GM21723 (cell line): Measurements from ENCODE around the gene KCNJ5.

Experiments
- ATAC-seq: cut with Tn5 transposase; IDR thresholded peaks from one replicate; pipeline ENCODE4 v1.9.1; 2021; ENCODE audit warnings: mild to moderate bottlenecking, moderate library complexity; ENCODE audit not compliant: unreplicated experiment

The KCNJ5 gene

GRCh38 chr11:128868841-128869671, 22.1 kb upstream of the KCNJ5 start:
- no peak for ATAC-seq

- ATAC-seq: no peak
Observed at GRCh38 chr11:128871168-128871610, 20.0 kb upstream of the KCNJ5 start.

DNA sequence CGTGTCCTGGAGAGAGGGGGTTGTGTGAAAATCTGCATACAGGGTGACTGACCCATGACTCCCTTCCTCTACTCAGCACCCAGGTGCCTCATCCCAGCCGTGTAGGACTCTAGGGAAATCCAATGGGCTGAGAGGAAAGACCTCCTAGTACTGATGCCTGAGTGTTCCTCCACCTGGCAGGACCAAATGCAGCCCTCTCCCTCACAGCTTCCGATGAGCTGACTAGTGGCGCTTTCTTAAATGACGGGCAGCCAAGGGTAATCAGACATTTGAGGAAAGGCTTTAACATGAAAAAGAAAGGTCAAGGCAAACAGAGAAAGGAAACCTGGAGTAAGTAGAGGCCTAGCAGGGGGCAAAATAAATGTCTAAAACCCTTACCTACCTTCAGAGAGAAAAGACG, 19.1 kb upstream of the KCNJ5 start:
- ATAC-seq: no peak

DNA sequence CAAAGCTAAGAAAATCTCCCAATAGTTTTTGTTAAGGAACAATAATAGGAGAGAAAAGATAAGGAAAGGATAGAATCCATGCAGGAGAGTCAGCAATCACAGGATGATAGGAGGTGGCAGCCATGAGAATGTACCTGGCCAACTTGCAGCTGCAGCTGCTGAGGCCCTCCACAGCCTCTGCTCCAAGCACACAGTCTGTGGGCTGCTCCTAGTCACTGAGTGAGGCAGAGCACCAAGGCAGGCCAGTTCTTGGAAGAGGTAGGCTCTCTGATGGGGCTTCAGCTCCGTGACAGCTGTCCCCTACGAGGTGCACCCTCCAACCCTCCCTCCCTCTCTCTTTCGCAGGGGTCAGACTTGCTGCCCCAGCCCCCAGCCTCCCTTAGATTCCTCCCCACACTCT, 18.6 kb upstream of the KCNJ5 start:
- no peak for ATAC-seq

- no peak for ATAC-seq
Observed at GRCh38 chr11:128874427-128874826, 16.7 kb upstream of the KCNJ5 start.

DNA sequence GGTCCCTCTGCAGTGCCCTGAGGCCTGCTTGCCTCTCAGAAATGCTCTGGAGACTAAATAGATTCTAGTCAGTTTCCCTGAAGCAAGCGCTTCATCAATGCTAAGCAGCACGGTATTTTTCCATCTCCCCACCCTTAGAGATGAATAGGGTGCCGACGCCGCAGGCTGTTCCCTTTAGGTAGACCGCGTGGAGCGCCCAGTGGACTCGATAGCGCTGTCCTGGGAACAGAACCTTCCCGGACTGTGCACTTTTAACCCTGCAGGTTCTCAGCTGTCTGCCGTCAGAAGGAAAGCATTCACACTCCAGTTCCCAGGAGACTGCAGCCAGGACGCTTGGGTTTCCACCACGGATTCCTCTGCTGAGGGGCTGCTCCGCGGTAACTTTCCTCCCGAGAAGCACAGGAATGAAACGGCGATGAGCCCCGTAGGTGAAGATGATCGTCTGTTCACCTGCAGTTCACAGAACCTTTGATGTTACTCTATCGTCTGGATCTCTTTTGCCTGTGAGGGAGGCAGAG, 15.0 kb upstream of the KCNJ5 start:
- ATAC-seq: no peak

GRCh38 chr11:128877726-128878125, 13.4 kb upstream of the KCNJ5 start:
- no peak for ATAC-seq

GRCh38 chr11:128878455-128878854, 12.7 kb upstream of the KCNJ5 start:
- ATAC-seq: no peak

GRCh38 chr11:128879817-128880216, 11.3 kb upstream of the KCNJ5 start:
- ATAC-seq: no peak

GRCh38 chr11:128881221-128881620, 9.9 kb upstream of the KCNJ5 start:
- no peak for ATAC-seq

DNA sequence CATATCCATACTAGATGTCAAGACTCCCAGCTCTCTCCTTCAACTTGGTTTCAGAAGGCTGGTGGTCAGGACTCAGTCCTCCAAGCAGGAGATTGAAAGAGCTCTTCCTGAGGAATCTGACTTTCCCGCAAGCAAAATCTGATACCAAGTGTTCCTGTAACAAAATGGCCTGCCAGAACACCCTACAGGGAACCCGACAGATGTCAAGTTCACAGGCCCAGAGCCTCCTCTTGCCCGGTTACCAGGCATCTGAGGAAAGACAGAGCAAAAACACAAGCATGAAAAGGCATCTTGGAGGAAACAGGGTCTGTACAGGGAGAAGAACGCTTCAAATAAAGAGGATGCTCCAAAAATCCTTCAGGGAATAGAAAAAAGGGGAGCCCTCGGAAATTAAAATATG, 8.7 kb upstream of the KCNJ5 start:
- ATAC-seq: no peak

DNA sequence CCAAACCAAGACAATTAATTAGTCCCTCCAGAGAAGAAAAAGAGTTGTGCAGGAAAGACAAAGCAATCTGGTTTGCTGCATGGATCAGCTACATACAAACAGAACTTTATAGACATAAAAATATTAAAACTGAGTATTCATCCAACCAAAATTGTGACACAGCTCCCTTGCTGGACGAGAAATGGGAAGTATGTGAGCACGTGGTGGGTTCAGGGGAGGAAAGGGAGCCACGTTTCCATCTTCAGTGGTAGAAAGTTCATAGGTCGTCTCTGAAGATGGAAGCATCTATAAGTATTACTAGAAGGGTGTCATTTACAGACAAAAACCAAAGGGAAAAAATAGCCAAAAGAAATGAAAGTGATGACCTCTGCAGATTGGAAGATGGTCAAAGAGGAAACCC, 7.1 kb upstream of the KCNJ5 start:
- no peak for ATAC-seq

DNA sequence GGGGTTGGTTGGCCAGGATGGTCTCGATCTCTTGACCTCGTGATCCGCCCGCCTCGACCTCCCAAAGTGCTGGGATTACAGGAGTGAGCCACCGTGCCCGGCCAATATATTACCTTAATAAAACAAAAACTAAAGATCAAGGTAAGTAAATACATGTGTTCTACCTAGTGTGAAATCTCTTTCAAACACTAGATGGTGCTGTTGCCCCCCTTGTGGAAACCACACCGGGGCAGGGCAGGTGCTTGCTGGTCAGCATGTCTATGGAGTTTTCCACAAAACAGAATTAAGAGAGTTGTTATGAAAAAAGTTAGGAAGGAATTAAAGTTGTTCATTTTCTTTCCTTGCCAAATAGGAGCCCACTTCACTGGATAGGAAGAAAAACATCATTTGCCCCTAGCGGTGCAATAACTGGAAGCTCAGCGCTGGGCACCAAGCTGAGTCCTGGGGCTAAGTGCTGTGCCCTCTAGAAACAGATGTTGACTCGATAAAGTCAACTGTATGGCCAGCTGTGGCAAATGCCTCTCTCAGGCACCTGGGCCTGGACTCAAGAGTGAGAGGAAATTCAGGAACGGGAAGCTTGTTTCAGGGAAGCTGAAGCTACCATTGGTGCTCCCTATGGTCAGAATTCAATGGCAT, 6.3 kb upstream of the KCNJ5 start:
- peak; percentile 93 for ATAC-seq

- ATAC-seq: no peak
Observed at GRCh38 chr11:128886406-128887124, 4.6 kb upstream of the KCNJ5 start.

DNA sequence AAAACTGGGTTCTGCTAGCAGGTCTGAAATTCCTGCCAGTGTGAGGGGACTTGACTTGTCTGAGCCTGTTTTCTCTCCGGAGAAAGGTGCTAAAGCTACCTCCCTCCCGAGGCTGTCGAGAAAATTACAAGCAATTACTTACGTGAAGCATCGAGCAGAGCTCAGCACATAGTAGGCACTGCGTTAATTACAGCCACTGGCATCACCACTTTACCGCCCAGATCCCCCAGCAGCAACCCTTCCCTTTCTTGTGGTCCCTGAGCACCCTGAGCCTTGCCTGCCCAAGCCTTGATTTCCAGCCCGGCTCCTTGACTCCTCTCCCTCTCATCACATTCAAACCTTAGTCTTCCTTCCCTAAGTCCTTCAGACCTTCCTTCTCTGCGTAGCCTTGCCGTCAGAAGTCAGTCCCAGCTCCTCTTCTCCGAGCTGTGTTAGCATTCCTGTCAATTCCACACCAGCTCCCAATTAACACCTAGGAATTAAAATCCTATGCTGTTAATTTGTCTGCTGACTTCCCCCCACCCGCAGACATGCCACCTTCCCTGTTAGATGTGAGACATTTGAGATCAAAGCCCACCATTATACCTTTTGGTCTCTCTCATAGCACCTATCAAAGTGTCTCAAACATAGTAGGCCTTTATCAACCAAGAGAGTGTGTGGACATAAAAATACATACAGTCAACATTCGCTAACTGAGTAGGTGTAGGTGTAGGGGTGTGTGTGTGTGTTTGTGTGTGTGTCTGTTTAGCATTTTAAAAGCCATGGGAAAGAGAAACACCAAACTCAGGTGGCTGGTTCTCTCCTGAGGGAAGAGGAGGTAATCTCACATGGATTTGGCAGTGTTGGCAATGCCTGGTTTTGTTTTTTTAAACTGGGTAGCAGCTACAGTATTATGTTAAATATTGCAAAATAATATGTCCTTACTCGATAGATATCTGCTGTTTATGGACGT, 2.8 kb upstream of the KCNJ5 start:
- ATAC-seq: no peak

- no peak for ATAC-seq
Observed at GRCh38 chr11:128889657-128890213, 1.4 kb upstream of the KCNJ5 start.

- ATAC-seq: no peak
Observed at GRCh38 chr11:128890216-128890542, 977 bp upstream of the KCNJ5 start.

DNA sequence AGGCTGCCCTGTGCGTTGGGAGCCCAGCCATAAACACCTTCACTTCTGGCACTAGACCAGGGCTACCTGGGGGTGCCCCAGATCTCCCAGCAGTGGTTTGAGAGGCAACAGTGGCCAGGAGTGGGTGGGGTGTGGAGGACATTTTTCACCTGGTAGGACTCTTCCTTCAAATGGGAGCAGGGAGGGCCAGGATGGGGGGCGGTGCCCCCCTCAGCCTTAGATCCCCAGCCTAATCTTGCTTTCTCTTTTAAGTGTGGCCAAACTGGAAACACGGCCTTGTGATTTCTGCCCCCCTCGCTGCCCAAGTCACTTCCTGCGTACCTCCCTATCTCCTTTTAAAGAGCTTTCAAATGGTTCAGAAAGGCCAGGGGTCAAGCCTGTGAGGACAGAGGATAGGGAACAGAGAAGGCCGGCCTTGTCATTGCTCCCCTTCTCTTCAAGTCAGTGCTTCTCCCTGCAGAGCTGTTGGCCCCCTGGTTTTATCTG, 800 bp downstream of the KCNJ5 start:
- no peak for ATAC-seq

DNA sequence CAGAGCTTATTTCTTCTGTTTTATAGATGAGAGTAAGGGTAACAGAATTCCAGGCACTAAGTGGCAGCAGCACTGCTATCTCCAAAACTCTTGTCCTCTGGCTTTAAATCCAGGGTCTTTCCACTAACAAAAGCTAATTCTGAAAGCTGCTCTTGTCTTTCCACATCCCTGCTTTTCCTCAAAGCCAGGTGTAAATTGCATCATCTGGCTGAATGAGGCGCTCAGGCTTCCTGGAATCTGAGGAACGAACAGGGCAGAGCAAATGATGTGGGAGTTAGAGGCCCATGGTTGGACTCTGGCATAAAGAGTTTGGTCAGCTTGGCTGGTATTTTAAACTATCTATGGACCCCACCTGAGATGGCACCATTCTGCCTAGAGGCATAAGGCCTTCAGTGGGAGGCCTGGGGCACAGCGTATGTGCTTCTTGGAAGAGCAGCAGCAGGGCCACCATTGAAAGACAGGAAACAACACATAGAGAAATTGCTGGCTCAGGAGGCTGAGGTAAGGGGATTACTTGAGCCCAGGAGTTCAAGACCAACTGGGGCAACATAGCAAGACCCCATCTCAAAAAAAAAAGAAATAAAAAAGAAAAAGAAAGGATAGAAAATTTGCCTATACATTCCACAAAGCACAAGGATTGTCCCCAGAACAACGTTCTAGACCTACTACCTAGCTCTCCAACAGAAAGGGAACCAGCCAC, 1.9 kb downstream of the KCNJ5 start:
- no peak for ATAC-seq
